PC-9 (cell line): ENCODE results near the gene MYH16.

ENCODE experiments used
- EZH2 ChIP-seq: fragments of 200-600 bp; sonication (generic); IDR thresholded peaks from 2 replicates; pipeline ENCODE4 v1.8.0; 2017; ENCODE audit warnings: antibody characterized with exemption, low read depth
- TF ChIP-seq, protein P1 (sequence below): fragments of 200-600 bp; sonication (generic); conservative IDR thresholded peaks from 2 replicates; pipeline ENCODE4 v1.6.1; 2017; ENCODE audit warnings: mixed run types, antibody characterized with exemption, mild to moderate bottlenecking, moderate library complexity

DNA sequence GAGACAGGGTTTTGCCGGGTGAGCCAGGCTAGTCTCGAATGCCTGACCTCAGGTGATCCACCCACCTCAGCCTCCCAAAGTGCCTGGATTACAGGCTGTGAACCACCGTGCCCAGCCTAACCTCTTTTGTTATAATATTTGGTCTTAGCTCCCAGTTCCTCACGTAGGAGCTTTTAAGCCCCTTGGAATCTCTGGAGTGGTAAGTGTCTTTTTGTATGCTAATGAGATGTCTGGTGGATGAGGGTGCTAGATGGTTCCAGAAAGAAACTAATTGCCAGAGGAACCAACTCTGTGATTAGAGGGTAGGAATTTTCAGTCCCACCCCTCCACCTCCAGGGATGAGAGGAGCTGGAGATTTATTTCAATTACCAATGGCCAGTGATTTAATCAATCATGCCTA lies 47.7 kb downstream of the MYH16 start:
- TF ChIP-seq, protein P1, sequence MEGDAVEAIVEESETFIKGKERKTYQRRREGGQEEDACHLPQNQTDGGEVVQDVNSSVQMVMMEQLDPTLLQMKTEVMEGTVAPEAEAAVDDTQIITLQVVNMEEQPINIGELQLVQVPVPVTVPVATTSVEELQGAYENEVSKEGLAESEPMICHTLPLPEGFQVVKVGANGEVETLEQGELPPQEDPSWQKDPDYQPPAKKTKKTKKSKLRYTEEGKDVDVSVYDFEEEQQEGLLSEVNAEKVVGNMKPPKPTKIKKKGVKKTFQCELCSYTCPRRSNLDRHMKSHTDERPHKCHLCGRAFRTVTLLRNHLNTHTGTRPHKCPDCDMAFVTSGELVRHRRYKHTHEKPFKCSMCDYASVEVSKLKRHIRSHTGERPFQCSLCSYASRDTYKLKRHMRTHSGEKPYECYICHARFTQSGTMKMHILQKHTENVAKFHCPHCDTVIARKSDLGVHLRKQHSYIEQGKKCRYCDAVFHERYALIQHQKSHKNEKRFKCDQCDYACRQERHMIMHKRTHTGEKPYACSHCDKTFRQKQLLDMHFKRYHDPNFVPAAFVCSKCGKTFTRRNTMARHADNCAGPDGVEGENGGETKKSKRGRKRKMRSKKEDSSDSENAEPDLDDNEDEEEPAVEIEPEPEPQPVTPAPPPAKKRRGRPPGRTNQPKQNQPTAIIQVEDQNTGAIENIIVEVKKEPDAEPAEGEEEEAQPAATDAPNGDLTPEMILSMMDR: no peak
- no peak for TF ChIP-seq EZH2
